IPS-18a (cell line): ENCODE results near the gene TNFRSF14.
"Not testable (repeated sequence)": the region's sequence is repeated elsewhere in the genome, so short reads cannot be mapped to it uniquely, and the experiment has no call there.

Source experiments
- H3K27ac ChIP-seq: one replicate; pipeline ENCODE4 v1.5.1; 2013; ENCODE audit warnings: low read length
- H3K27me3 ChIP-seq: one replicate; pipeline ENCODE4 v1.6.1; 2013; ENCODE audit warnings: mild to moderate bottlenecking, low read length; ENCODE audit not compliant: control insufficient read depth, insufficient read depth
- H3K36me3 ChIP-seq: one replicate; pipeline ENCODE4 v1.6.1; 2013; ENCODE audit warnings: low read depth, low read length; ENCODE audit not compliant: control insufficient read depth
- H3K4me1 ChIP-seq: one replicate; pipeline ENCODE4 v1.6.1; 2013; ENCODE audit warnings: low read depth, low read length; ENCODE audit not compliant: control insufficient read depth
- H3K4me3 ChIP-seq: one replicate; pipeline ENCODE4 v1.5.1; 2013; ENCODE audit warnings: low read length
- H3K9ac ChIP-seq: one replicate; pipeline ENCODE4 v1.6.1; 2013; ENCODE audit warnings: mild to moderate bottlenecking, low read length, moderate library complexity
- H3K9me3 ChIP-seq: one replicate; pipeline ENCODE4 v1.6.1; 2013; ENCODE audit warnings: low read depth, low read length; ENCODE audit not compliant: control insufficient read depth

TNFRSF14 gene

DNA sequence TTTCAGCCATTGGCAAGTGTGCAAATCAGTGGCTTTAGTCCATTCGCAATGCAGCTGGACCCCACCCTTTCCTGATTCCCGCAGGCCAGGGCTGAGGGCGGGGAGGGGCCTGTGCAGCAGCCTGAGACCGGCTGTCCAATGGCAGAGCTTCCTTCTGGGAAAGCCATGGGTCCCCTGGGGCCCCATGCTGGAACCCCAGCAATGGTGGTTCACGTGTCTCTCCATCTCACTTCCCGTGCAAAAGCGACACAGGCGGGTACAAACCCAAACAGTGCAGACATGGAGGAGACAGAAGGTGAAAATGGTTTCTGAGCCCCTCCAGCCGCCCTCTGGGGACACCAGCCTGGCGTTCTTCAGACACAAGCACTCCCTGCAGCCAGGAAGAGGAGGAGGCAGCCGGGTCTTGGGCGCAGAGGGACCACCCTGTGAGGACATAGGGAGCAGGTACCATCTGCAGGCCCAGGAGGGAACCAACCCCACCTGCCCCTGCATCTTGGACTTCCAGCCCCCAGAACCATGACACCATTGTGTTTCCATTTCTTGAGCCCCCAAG is 5.8 kb upstream of the TNFRSF14 start:
- H3K9me3 ChIP-seq, H3K9ac ChIP-seq, H3K27ac ChIP-seq, H3K27me3 ChIP-seq, H3K36me3 ChIP-seq, H3K4me3 ChIP-seq: not testable (repeated sequence)
- peaks cover 19% of the 10 kb centered on the region for H3K4me1 ChIP-seq

DNA sequence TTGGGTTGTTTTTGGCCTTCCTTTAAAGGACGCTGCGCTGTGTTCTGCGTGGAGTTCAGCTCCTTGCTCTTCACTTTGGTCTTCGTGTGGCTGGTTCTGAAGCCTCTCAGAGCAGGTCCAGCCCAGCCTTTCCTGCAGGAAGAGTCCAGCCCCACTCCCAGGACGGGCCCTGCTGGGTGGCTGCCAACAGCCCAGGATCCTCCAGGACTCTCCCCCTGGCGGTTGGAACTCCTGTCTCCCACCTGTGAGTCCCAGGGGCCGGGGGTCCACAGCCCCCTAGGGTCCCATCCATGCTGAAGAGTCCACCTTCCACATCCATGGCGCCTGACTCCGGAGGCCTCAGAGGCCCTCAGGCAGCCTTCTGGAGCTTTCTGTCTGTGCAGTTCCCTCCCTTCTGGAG is 4.6 kb upstream of the TNFRSF14 start:
- H3K9me3 ChIP-seq: not testable (repeated sequence)

DNA sequence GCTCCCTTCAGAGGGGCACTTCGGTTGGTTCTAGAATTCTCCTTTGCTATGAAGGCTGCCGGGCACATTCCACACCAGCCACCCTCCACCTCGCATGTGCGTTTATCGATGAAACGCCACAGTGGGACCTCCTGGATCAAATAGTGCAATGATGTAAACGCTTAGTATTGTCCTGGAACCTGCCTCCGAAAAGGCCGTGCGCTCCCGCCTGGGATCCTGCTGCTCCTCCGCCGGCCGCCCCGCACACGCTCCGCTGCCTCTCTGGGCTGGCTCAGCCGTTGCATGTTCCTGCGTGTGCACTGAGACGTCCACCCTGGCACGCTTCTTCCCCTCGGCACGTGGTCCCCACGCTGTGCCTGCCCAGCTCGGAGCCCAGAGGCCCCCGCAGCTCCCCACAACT is 4.0 kb upstream of the TNFRSF14 start:
- no peak overlapping the region for H3K9ac ChIP-seq
- no peaks in the 10 kb centered on the region for H3K27me3 ChIP-seq
- no peak overlapping the region for H3K27ac ChIP-seq
- H3K4me3 ChIP-seq: no peak overlapping the region
- no peaks in the 10 kb centered on the region for H3K36me3 ChIP-seq
- peaks cover 22% of the 10 kb centered on the region for H3K4me1 ChIP-seq
- no peaks in the 10 kb centered on the region for H3K9me3 ChIP-seq

More for the DNA sequence above, 4.6 kb upstream of the TNFRSF14 start:
- H3K4me1 ChIP-seq: peaks cover 23% of the 10 kb centered on the region
- not testable (repeated sequence) for H3K9ac ChIP-seq, H3K36me3 ChIP-seq, H3K27me3 ChIP-seq, H3K4me3 ChIP-seq, H3K27ac ChIP-seq

DNA sequence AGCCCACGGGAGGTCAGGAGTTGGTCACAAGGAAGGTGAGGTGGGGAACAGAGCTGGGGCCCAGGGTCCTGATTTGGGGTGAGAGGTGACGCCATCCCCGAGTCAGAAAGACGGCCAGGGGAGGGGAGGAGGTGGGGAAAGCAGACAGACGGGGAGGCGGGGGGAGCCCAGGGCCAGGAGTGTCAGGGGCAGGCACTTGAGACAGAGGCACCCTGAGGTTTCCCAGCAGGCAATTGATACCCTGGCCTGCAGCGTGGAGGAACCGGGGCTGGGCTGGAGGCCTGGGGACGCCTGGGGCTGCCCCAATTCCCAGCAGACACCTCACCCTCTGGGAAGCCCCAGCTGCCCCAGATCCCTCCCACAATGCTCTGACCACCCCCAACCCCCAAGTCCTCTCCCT is 3.1 kb upstream of the TNFRSF14 start:
- not testable (repeated sequence) for H3K27ac ChIP-seq, H3K36me3 ChIP-seq, H3K27me3 ChIP-seq, H3K9me3 ChIP-seq, H3K4me3 ChIP-seq, H3K9ac ChIP-seq
- peaks cover 14% of the 10 kb centered on the region for H3K4me1 ChIP-seq

DNA sequence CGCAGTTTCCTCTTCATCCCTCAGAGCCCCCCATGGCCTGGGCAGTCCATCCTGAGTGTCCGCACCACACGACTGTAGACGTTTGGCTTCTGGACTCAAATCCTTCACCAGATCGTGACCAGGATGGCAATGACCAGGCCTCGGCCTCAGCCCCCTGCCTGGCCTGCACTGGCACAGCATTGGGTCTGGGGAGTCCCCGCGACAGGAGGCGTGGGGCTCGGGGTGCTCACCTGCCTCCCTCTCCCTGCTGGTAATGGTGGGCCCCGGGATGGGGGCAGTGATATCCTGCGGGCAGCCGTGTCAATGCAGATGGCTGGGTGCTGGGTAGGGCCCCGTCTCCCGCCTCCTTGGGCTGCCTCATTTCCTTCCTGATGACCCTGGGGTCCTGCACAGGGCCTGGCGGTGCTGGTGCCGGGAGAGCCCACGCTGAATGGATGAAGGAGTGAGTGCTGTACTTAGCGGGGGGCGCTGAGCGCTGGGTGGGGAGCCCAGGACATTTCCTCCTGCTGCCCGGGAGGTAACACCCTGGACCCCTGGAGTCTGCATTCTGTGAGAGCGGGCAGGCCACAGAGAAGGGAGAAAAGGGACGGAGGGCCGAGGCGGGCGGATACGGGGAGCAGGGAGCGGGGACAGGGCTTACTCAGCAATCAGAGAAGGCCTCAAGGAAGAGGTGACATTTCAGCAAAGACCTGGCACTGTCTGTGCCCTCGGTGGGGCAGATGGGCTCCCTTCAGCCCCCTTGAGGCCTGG is 2.1 kb upstream of the TNFRSF14 start:
- Histone ChIP-seq H3K9me3 (no peaks in the 10 kb centered on the region), H3K36me3 (no peaks in the 10 kb centered on the region), H3K9ac (no peak overlapping the region), H3K4me1 (peaks cover 4% of the 10 kb centered on the region), H3K27ac (no peak overlapping the region), H3K27me3 (no peaks in the 10 kb centered on the region), H3K4me3 (no peak overlapping the region)

DNA sequence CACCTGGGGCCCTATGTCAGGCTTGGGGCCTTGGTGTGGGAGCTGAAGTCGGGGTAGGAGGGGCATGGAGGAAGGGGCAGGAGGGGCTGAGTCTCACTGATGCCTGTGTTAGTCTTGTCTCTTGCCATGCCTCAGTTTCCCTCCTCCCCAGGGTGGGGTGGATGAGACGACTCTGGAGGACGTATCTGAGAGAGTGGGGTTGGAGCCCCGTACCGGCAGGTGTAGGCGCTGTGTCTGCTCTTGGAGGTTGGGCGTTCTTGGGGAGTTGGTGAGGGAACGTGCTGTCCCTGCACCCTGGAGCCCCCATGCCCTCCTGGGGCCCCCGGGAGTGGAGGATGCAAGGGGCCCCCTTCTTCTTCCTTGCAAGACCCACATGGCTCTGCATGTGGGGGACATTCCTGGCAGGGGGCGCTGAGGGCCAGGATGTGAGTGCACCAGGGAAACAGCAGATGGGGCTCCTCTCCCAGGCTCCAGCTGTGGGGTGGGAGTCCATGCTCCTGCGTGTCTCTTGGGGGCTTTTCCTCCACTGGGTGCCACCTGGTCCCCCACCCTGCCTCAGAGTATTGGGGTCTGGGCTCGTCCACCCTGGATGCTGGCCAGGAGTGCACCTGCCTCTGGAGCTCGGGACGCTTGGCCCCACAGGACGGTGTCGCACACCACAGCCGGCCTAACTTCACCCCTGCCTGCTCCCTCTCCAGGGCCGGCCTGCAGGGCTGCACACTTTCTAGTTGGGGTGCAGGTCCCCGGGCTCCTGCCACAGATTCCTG is 1.4 kb upstream of the TNFRSF14 start:
- Histone ChIP-seq H3K36me3 (no peaks in the 10 kb centered on the region), H3K9me3 (no peaks in the 10 kb centered on the region), H3K27ac (no peak overlapping the region), H3K27me3 (no peaks in the 10 kb centered on the region), H3K9ac (no peak overlapping the region), H3K4me1 (peaks cover 4% of the 10 kb centered on the region), H3K4me3 (no peak overlapping the region)

DNA sequence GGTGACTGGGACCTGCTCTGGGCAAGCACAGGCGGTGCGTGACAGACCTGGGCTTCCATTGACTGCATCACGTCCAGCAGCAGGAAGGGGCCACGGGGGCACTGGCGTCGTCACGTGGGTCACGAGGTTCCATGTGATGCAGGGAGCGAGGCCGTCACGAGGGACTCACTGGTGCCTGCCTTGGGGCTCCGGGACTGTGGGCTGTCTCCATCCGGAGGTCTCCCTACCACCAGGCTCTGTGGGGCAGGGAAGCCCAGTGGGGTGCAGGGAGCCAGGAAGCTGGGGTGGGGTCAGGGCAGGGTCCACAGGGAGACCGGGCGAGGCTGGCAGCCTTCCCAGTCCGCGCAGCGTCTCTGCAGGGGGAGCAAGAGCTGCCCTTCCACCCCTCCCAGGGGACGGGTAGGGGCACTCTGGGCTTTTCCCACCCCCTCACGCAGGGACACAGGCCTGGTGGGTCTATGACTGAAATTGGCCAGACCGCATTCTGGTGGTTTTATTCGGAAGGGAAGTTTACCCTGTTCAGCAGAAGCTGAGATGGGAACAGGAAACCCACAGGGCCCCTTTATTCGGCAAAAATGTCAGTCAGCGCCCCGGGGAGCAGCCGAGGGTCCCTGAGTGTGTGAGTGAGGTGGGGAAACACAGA is 416 bp upstream of the TNFRSF14 start:
- Histone ChIP-seq H3K27me3 (no peaks in the 10 kb centered on the region), H3K4me1 (peaks cover 4% of the 10 kb centered on the region), H3K27ac (no peak overlapping the region), H3K9me3 (no peaks in the 10 kb centered on the region), H3K4me3 (no peak overlapping the region), H3K9ac (no peak overlapping the region), H3K36me3 (no peaks in the 10 kb centered on the region)

DNA sequence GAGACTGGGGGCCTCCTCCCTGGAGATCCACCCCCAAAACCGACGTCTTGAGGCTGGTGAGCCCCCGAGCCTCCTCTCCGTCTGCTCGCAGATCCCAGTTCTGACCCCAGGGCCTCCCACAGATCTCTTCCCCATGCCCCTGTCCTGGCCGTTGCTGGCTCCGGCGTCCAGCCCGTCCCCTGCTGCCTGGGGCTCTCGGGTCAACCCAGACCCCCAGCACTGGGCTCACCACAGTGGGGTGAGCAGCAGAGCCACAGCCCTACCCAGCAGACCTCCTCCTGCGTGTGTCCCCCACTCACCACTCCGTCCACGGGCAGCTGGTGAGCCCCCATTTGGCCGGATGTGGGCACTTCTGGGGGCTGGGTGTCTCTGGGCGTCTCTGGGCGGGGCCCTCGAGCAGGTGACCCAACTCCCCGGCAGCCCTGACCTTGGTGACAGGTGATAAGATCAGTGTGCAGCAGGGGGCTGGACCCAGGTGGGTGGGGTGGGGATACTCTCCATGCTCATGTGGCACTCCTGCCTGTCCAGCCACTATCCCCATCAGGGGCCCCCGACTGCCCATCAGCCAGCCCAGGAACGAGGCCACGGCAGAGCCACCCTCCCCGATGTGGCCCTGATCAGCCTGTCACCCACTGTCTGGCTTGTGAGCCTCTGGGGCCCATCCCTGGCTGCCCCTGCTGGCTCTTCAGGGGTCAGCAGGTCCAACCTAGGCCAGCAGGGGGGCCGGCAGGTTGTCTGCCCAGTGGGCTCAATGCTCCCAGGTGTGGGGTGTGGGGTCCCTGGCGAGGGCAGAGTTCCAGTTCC is 709 bp downstream of the TNFRSF14 start:
- Histone ChIP-seq H3K9ac (no peak overlapping the region), H3K27ac (no peak overlapping the region), H3K36me3 (no peaks in the 10 kb centered on the region), H3K4me3 (no peak overlapping the region), H3K4me1 (peaks cover 4% of the 10 kb centered on the region), H3K27me3 (no peaks in the 10 kb centered on the region), H3K9me3 (no peaks in the 10 kb centered on the region)

DNA sequence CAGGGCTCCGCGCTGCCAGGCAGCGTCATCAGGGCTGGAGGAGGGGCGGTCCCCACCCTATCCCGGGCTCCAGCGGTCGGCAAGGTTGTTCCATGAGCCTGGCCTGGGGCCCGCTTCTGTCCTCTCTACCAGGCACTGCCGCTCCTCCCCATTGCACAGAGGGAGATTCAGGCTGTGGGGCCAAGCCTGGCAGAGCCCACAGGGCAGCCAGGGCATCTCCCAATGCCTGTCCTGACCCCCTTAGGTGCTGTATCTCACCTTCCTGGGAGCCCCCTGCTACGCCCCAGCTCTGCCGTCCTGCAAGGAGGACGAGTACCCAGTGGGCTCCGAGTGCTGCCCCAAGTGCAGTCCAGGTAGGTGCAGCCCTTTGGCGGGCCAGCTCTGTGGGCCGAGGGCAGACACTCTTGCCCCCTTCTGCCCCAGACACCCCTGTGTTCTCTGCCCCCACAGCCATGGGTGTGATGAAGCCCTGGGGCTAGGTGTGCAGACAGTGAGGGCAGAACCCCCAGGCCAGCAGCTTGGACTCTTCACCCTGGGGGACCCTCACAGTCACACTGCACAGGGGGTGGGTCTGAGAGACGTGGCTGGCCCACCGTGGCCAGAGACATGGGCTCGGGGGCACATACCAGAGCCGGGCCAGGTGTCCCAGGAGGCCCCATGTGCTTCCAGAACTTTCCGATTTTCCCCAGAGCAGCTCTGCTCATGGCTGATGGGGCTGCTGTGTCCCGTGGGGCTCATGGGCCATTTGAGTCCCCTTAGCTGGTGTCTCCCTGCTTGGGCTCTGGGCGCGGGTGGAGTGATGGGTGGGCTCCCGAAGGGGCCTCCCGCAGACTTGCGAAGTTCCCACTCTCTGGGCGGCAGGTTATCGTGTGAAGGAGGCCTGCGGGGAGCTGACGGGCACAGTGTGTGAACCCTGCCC is 1.6 kb downstream of the TNFRSF14 start:
- Histone ChIP-seq H3K9ac (no peak overlapping the region), H3K9me3 (no peaks in the 10 kb centered on the region), H3K36me3 (no peaks in the 10 kb centered on the region), H3K4me3 (no peak overlapping the region), H3K27me3 (no peaks in the 10 kb centered on the region), H3K4me1 (peaks cover 4% of the 10 kb centered on the region), H3K27ac (no peak overlapping the region)

DNA sequence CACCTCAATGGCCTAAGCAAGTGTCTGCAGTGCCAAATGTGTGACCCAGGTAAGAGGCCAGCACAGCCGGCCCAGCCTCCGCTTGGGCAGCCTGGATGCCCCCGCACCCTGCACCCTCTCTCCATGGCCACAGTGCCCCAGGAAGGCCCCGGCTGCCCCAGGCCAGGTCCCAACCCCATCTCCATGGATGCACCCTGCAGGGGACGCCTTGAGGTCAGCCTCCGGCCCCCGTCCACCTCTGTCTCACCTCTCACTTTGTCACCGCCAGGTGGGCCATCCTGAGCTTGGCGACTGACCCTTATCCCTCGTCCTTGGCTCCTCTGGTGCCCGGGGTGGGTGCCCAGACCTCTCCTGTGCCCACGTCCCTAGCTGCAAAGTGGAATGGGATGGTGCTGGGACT is 2.2 kb downstream of the TNFRSF14 start:
- peaks cover 4% of the 10 kb centered on the region for H3K4me1 ChIP-seq
- no peaks in the 10 kb centered on the region for H3K36me3 ChIP-seq
- no peak overlapping the region for H3K4me3 ChIP-seq
- no peaks in the 10 kb centered on the region for H3K27me3 ChIP-seq
- H3K9ac ChIP-seq: no peak overlapping the region
- H3K9me3 ChIP-seq: no peaks in the 10 kb centered on the region
- H3K27ac ChIP-seq: no peak overlapping the region
